Peyer's patch (tissue), 4 donors: ENCODE results near the gene EFNA5. TPM values are rescaled to one million over a fixed set of nuclear protein-coding genes. Genes with fewer than 3 reads are reported as not detected.

Experiments used
- DNase-seq, 3 donors: peaks; one replicate each; pipeline ENCODE4 v3.0.0-alpha.2; 2017 to 2019
- H3K27ac ChIP-seq, 4 donors: fragments of 200-600 bp; sonication (generic); one replicate each; pipeline ENCODE4 v1.5.1; 2016 to 2019
- H3K27me3 ChIP-seq, 2 donors: fragments of 200-600 bp; sonication (generic); one replicate each; pipeline ENCODE4 v1.5.1; 2019
- H3K36me3 ChIP-seq, 3 donors: fragments of 200-600 bp; sonication (generic); one replicate each; pipeline ENCODE4 v1.5.1; 2016 to 2019
- H3K4me1 ChIP-seq, 4 donors: fragments of 200-600 bp; sonication (generic); one replicate each; pipeline ENCODE4 v1.5.1; 2016 to 2019
- H3K4me3 ChIP-seq, 4 donors: fragments of 200-600 bp; sonication (generic); 1 replicate in 3 of 4; 2 replicates in 1 of 4; pipeline ENCODE4 v1.5.1; 2016 to 2019; ENCODE audit warnings: mild to moderate bottlenecking in 1 of 4
- H3K9me3 ChIP-seq, 4 donors: fragments of 200-600 bp; sonication (generic); one replicate each; pipeline ENCODE4 v1.5.1; 2016 to 2019; ENCODE audit warnings: mild to moderate bottlenecking in 1 of 4
- POLR2A ChIP-seq, 2 donors: fragments of 450-650 bp; IDR thresholded peaks; one replicate each; pipeline ENCODE4 v1.5.1; 2017; ENCODE audit warnings: antibody characterized with exemption in 2 of 2, mild to moderate bottlenecking in 2 of 2, moderate library complexity in 2 of 2
- total RNA-seq, 4 donors: library from RNA; depleted of rRNA; stranded (reverse); fragments of >200 nt; gene quantifications; one replicate each; pipeline ENCODE4 v1.1.0, GENCODE V29; 2016
- TF ChIP-seq, protein P1 (sequence below), 6 experiments: fragments of 450-650 bp in 4 of 6; fragments of 200-600 bp in 2 of 6; sonication (generic) in 1 of 6; IDR thresholded peaks; one replicate each; pipeline ENCODE4 v1.5.1; 2017 to 2019; ENCODE audit warnings: antibody characterized with exemption in 6 of 6, mild to moderate bottlenecking in 3 of 6, moderate library complexity in 1 of 6

Gene EFNA5
- total RNA-seq, 4 donors from 2014 or later: 1.1 to 27.5 (median 1.1) TPM; not detected in 1

DNA sequence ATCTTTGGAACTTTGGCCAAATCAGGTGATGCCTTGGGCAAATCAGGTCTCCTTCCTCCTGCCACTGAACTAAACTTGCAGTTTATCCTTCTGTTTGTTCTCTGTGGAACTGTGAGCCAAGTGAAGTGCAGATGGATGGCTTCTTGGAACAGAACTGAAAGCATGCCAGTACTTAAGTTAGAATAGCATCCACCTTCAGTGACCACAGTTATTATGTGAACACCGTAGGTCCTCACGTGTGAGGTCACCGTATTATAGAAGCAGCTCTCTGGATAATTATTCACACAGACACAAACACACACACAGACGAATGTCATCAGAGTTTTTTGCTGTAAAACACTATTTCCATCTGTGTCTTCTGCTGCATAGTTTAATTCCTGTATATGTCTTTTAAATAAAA is 162.6 kb downstream of the EFNA5 start:
- TF ChIP-seq, protein P1, sequence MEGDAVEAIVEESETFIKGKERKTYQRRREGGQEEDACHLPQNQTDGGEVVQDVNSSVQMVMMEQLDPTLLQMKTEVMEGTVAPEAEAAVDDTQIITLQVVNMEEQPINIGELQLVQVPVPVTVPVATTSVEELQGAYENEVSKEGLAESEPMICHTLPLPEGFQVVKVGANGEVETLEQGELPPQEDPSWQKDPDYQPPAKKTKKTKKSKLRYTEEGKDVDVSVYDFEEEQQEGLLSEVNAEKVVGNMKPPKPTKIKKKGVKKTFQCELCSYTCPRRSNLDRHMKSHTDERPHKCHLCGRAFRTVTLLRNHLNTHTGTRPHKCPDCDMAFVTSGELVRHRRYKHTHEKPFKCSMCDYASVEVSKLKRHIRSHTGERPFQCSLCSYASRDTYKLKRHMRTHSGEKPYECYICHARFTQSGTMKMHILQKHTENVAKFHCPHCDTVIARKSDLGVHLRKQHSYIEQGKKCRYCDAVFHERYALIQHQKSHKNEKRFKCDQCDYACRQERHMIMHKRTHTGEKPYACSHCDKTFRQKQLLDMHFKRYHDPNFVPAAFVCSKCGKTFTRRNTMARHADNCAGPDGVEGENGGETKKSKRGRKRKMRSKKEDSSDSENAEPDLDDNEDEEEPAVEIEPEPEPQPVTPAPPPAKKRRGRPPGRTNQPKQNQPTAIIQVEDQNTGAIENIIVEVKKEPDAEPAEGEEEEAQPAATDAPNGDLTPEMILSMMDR (IDR thresholded peaks at IDR 0.05): no peak
- TF ChIP-seq POLR2A (IDR thresholded peaks at IDR 0.05): no peak
- DNase-seq: no peak
- Histone ChIP-seq H3K9me3 (no peaks in the 10 kb centered on the region), H3K4me3 (no peak overlapping the region), H3K27me3 (no peaks in the 10 kb centered on the region), H3K4me1 (peaks cover 0 to 4% (median 0%) of the 10 kb centered on the region in 4 donors), H3K36me3 (no peaks in the 10 kb centered on the region), H3K27ac (no peak overlapping the region)

DNA sequence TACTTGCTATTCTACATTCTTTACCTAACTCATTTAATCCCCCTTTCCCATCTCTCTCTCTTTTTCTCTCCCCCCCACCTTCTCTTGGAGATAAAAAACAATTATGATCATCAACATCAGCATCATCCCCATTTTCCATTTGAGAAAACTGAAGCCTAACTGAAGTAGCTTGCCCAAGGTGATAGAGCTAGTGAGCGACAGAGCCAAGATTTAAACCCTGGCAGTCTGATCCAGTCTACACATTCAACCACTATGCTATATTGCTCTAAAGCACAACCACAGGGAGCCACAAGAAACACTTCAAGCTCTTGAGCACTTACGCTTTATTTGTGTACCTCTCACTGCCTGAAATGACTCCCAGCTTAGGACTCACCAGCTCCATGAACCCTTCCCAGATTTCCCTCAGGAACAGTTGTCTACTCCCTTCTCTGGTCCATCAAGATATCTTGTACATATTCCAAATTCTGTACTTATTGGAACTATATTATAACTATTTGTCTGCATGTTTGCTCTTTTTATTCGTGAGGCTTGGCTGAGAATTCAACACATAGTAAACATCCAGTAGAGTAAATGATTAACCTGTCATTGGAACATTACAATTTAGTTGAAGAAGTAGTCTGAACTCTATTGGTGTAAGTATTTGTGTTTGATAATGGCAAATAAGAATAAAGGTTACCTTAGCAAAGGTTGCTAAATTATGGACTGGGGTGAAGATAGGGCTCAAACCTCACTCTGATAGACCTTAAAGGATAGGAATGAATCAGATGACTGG is 164.8 kb downstream of the EFNA5 start:
- DNase-seq: no peak
- no peaks in the 10 kb centered on the region for H3K9me3 ChIP-seq
- H3K27me3 ChIP-seq: no peaks in the 10 kb centered on the region
- no peaks in the 10 kb centered on the region for H3K36me3 ChIP-seq
- no peak for TF ChIP-seq POLR2A (IDR thresholded peaks at IDR 0.05)
- TF ChIP-seq, protein P1 (IDR thresholded peaks at IDR 0.05): no peak
- H3K4me3 ChIP-seq: no peak overlapping the region
- peaks cover 0 to 4% (median 0%) of the 10 kb centered on the region in 4 donors for H3K4me1 ChIP-seq
- H3K27ac ChIP-seq: no peak overlapping the region

DNA sequence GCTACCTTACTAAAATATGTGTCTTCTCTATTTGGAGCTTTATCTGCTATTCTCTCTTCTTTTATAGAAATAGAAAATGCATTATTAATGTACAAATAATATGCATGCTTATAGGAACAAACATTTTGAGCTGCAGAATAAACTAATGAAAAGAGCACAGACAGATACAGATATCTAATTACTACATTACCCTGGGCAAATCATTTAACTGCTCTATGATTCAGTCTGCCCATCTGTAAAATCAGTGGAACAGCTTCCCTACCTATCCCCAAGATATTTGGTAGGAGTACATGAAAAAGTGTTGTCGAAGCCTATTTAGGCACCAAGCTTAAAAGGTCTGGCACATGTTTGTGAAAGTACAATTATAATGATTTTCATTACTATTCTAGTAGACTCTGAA is 166.3 kb downstream of the EFNA5 start:
- no peak for TF ChIP-seq POLR2A (IDR thresholded peaks at IDR 0.05)
- TF ChIP-seq, protein P1 (IDR thresholded peaks at IDR 0.05): no peak
- Histone ChIP-seq H3K9me3 (no peaks in the 10 kb centered on the region), H3K27ac (no peak overlapping the region), H3K36me3 (no peaks in the 10 kb centered on the region), H3K4me1 (peaks cover 0 to 4% (median 0%) of the 10 kb centered on the region in 4 donors), H3K27me3 (no peaks in the 10 kb centered on the region), H3K4me3 (no peak overlapping the region)
- DNase-seq: no peak

DNA sequence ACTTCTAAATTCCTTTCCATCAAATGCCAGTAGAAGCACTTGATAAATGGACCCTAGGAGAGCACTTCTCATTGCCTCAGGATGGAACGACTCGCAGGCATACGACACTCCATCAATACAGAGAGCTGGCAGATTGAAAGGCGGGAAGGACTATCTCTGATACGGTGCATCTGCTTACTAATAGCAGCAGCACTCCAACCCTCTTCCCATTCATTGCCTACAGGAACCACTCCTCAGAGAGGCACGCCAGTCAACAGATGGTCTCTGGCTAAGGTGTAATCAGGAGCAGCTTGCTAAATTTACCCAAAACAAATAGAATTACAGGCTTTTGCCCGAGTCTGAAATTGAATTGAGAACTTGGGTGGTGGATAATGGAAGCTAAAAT is 168.1 kb downstream of the EFNA5 start:
- no peaks in the 10 kb centered on the region for H3K27me3 ChIP-seq
- TF ChIP-seq, protein P1 (IDR thresholded peaks at IDR 0.05): no peak
- TF ChIP-seq POLR2A (IDR thresholded peaks at IDR 0.05): no peak
- H3K9me3 ChIP-seq: no peaks in the 10 kb centered on the region
- peaks cover 0 to 4% (median 0%) of the 10 kb centered on the region in 4 donors for H3K4me1 ChIP-seq
- no peak overlapping the region for H3K4me3 ChIP-seq
- H3K36me3 ChIP-seq: no peaks in the 10 kb centered on the region
- H3K27ac ChIP-seq: no peak overlapping the region
- DNase-seq: no peak

DNA sequence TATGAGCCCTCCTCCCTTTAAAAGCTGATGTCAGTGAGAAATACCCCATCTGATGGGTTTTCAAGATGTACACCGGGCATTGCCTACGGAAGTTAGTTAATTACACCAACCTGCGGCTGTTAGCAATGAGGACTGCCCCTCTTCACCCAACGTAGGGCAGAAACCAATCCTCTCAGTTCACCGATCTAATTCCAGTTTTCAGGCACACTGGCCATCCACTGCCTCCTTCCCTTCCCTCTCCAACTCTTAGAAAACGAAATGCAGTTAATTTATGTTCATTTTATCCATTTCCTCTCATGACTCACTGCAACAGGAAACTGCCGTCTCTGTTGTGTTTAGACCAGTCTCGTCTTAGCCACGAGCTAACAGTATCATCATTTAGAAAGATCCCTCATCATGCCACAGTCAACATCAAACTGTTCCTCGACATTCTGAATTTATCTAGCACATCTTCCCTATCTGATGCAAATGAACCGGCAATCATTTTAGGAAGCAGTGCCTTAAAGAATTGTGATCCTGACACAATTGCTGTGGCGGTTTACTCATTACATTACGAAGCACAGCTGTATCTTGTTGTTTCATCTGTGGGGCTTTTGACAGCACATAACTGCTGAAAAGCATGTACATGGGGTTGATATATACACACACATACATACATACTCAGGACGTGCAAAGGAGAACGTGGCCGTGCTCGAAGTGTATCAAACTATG is 168.6 kb downstream of the EFNA5 start:
- Histone ChIP-seq H3K4me3 (no peak overlapping the region), H3K27me3 (no peaks in the 10 kb centered on the region), H3K4me1 (peaks cover 0 to 4% (median 0%) of the 10 kb centered on the region in 4 donors), H3K27ac (no peak overlapping the region), H3K9me3 (no peaks in the 10 kb centered on the region), H3K36me3 (no peaks in the 10 kb centered on the region)
- TF ChIP-seq POLR2A (IDR thresholded peaks at IDR 0.05): no peak
- TF ChIP-seq, protein P1 (IDR thresholded peaks at IDR 0.05): no peak
- DNase-seq: no peak
